Cardiac muscle cell (in vitro differentiated cells and primary cell): ENCODE results near the gene WBP1L. TPM values are rescaled to one million over a fixed set of nuclear protein-coding genes. Genes with fewer than 3 reads are reported as not detected.

ENCODE experiments used
- DNase-seq, 2 donors: peaks; one replicate each; pipeline versions ENCODE4 v3.0.0 to v3.0.0-alpha.2; 2010 to 2017; ENCODE audit warnings: low read depth in 1 of 2, low spot score in 1 of 2
- H3K27ac ChIP-seq: fragments of 200-600 bp; sonication (generic); 2 replicates; pipeline ENCODE4 v1.5.1; 2016
- H3K27me3 ChIP-seq: fragments of 200-600 bp; sonication (generic); 2 replicates; pipeline ENCODE4 v1.6.0; 2016; ENCODE audit warnings: control low read depth
- H3K36me3 ChIP-seq: fragments of 200-600 bp; sonication (generic); 2 replicates; pipeline ENCODE4 v1.5.1; 2016; ENCODE audit warnings: control low read depth
- H3K4me1 ChIP-seq: fragments of 200-600 bp; sonication (generic); 2 replicates; pipeline ENCODE4 v1.8.1; 2017; ENCODE audit warnings: low read depth, mild to moderate bottlenecking, mixed run types
- H3K4me3 ChIP-seq: fragments of 200-600 bp; sonication (generic); 2 replicates; pipeline ENCODE4 v1.5.1; 2016; ENCODE audit warnings: mild to moderate bottlenecking
- H3K9me3 ChIP-seq: fragments of 200-600 bp; sonication (generic); 2 replicates; pipeline ENCODE4 v1.5.1; 2017; ENCODE audit warnings: low read depth, mild to moderate bottlenecking, control low read depth
- polyA plus RNA-seq: library from polyadenylated mRNA; unstranded; fragments of >200 nt; fragmentation: Nextera tagmentation; extraction: Ambion mirVana; gene quantifications from 2 replicates; pipeline ENCODE4 v1.2.1, GENCODE V29; 2016
- total RNA-seq: library from RNA; depleted of rRNA; stranded (reverse); fragments of >200 nt; gene quantifications from 2 replicates; pipeline ENCODE4 v1.2.3, GENCODE V29; 2016
- TF ChIP-seq, protein P1 (sequence below): IDR thresholded peaks from 2 replicates; pipeline ENCODE4 v1.5.1; 2012; ENCODE audit warnings: low read depth, mild to moderate bottlenecking, low read length

WBP1L gene
- total and polyA plus RNA-seq, 2 experiments from 2014 or later, result 14.2 to 43.9 TPM

DNA sequence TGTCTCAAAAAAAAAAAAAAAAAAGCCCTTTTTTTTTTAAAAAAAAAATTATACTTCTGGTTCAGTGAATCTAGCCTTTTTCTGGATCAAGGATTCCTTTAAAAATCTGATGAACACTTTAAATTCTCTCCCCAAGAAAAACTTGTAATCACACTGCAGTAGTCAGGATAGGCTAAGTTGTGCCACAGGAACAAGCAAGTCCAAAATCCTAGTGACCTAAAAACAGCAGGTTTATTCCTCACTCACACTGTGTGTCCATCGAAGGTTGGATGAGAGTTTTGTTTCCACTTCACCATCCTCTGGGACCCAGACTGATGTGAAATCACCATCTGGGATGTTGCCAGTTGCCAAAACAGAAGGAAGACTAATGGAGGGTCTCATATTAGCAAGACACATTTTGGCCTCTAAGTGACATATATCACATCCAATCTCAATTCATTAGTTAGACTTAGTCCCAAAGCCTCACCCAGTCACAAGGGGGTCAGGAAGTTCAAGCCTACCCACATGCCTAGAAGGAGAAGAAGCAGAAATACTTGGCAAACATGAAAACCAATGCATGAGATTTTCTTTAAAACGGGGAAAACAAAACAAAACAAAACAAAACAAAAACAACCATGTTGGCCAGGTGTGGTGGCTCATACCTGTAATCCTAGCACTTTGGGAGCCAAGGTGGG, 60.8 kb downstream of the WBP1L start:
- no peak for DNase-seq
- Histone ChIP-seq H3K4me3 (no peak overlapping the region), H3K36me3 (no peaks in the 10 kb centered on the region), H3K9me3 (no peaks in the 10 kb centered on the region), H3K4me1 (peaks cover 10% of the 10 kb centered on the region), H3K27me3 (no peaks in the 10 kb centered on the region), H3K27ac (no peak overlapping the region)
- TF ChIP-seq, protein P1, sequence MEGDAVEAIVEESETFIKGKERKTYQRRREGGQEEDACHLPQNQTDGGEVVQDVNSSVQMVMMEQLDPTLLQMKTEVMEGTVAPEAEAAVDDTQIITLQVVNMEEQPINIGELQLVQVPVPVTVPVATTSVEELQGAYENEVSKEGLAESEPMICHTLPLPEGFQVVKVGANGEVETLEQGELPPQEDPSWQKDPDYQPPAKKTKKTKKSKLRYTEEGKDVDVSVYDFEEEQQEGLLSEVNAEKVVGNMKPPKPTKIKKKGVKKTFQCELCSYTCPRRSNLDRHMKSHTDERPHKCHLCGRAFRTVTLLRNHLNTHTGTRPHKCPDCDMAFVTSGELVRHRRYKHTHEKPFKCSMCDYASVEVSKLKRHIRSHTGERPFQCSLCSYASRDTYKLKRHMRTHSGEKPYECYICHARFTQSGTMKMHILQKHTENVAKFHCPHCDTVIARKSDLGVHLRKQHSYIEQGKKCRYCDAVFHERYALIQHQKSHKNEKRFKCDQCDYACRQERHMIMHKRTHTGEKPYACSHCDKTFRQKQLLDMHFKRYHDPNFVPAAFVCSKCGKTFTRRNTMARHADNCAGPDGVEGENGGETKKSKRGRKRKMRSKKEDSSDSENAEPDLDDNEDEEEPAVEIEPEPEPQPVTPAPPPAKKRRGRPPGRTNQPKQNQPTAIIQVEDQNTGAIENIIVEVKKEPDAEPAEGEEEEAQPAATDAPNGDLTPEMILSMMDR, result no peak

DNA sequence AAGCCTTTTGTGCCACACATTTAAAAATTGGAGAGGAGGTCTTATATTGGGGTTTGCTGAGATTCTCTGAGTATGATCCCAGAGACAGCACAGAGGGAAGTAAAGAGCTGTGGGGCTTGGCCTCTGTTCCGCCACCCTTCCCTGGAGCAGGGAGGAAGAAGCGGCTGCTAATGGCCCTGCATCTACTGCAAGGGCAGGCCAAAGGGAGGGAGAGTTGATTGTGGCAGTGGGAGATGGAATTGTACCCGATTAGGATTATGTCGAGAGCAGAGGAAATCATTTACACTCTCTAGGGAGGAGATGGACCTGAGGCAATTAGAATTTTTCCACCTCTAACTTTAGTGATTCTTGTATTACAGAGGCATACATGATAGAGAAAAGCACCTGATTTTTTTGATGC, 64.6 kb downstream of the WBP1L start:
- Histone ChIP-seq H3K36me3 (peaks cover 17% of the 10 kb centered on the region), H3K27ac (no peak overlapping the region), H3K4me3 (no peak overlapping the region), H3K9me3 (no peaks in the 10 kb centered on the region), H3K27me3 (no peaks in the 10 kb centered on the region), H3K4me1 (no peaks in the 10 kb centered on the region)
- DNase-seq, result no peak
- TF ChIP-seq, protein P1, result no peak

DNA sequence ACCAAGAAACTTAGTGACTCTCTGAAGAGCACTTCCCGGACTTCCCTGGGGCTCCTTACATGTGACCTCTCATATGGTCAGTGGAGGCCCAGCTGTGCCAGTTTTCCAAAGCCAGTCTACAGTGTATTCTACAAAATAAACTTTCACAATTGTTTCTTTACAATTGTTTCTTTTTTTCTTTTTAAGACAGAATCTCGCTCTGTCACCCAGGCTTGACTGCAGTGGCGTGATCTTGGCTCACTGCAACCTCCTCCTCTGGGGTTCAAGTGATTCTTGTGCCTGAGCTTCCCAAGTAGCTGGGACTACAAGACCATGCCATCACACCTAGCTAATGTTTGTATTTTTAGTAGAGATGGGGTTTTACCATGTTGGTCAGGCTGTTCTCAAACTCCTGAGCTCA, 67.6 kb downstream of the WBP1L start:
- no peak for DNase-seq
- H3K27ac ChIP-seq, result no peak overlapping the region
- no peaks in the 10 kb centered on the region for H3K9me3 ChIP-seq
- H3K4me3 ChIP-seq, result no peak overlapping the region
- peaks cover 22% of the 10 kb centered on the region for H3K36me3 ChIP-seq
- H3K27me3 ChIP-seq, result no peaks in the 10 kb centered on the region
- H3K4me1 ChIP-seq, result no peaks in the 10 kb centered on the region
- TF ChIP-seq, protein P1, result no peak

DNA sequence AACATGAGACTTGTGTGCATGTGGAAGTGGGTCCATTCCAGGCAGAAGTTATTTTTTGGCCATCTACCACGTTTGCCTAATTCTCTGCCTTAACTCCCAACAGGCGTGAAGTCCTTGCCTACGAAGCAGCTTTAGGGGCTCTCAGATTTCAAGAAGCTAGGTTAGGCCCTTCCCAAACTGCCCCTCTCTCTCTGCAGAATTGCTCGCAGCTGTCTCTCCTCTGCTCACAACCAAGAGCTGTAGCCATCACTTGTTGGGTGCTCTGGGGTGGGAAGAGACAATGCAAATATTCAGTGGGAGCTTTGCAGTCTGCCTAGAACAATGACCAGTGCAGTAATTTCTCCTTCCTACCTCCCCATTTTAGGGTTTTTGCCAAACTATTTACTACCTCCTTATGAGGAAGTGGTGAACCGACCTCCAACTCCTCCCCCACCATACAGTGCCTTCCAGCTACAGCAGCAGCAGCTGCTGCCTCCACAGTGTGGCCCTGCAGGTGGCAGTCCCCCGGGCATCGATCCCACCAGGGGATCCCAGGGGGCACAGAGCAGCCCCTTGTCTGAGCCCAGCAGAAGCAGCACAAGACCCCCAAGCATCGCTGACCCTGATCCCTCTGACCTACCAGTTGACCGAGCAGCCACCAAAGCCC, 68.6 kb downstream of the WBP1L start:
- DNase-seq, result peak in 1 of 2 donors; percentile 32
- TF ChIP-seq, protein P1, result no peak
- no peak overlapping the region for H3K4me3 ChIP-seq
- H3K36me3 ChIP-seq, result peaks cover 22% of the 10 kb centered on the region
- H3K4me1 ChIP-seq, result no peaks in the 10 kb centered on the region
- no peaks in the 10 kb centered on the region for H3K27me3 ChIP-seq
- no peak overlapping the region for H3K27ac ChIP-seq
- H3K9me3 ChIP-seq, result no peaks in the 10 kb centered on the region

DNA sequence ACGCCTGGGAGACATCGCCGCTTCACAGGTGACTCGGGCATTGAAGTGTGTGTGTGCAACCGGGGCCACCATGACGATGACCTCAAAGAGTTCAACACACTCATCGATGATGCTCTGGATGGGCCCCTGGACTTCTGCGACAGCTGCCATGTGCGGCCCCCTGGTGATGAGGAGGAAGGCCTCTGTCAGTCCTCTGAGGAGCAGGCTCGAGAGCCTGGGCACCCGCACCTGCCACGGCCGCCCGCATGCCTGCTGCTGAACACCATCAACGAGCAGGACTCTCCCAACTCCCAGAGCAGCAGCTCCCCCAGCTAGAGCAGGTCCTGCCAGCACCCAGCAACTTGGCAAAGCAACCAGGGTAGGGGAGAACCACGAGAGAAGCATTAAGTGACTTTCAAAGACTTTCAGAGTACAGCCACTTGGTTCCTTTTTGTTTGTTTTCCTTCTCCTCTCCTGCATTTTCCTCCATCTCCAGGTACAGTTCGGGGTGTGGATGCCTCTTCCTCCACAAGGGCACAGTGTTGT, 69.3 kb downstream of the WBP1L start:
- TF ChIP-seq, protein P1, result no peak
- Histone ChIP-seq H3K27me3 (no peaks in the 10 kb centered on the region), H3K27ac (no peak overlapping the region), H3K4me1 (no peaks in the 10 kb centered on the region), H3K4me3 (no peak overlapping the region), H3K36me3 (peaks cover 22% of the 10 kb centered on the region), H3K9me3 (no peaks in the 10 kb centered on the region)
- DNase-seq, result no peak
